SU-DHL-6 (cell line): ENCODE measurements around the gene PPP3CA.

ENCODE experiments used
- H2AFZ ChIP-seq: fragments of 200-600 bp; sonication (generic); 2 replicates; pipeline ENCODE4 v1.6.1; 2014; ENCODE audit warnings: low read depth, mild to moderate bottlenecking, moderate library complexity, mixed read lengths, antibody characterized with exemption, low read length; ENCODE audit not compliant: severe bottlenecking
- H3F3A ChIP-seq: fragments of 200-600 bp; shearing (Covaris generic); 2 replicates; pipeline ENCODE4 v1.6.0; 2016; ENCODE audit warnings: antibody characterized with exemption, mild to moderate bottlenecking; ENCODE audit not compliant: insufficient read depth
- H3K27ac ChIP-seq: fragments of 200-600 bp; sonication (generic); 2 replicates; pipeline ENCODE4 v1.5.1; 2016; ENCODE audit warnings: low read depth, mild to moderate bottlenecking, low read length, moderate library complexity, mixed read lengths
- H3K27me3 ChIP-seq: fragments of 200-600 bp; sonication (generic), shearing (Covaris generic); 2 replicates; pipeline ENCODE4 v1.6.0; 2014; ENCODE audit warnings: mild to moderate bottlenecking, low read length
- H3K36me3 ChIP-seq: fragments of 200-600 bp; sonication (generic); 2 replicates; pipeline ENCODE4 v1.6.1; 2014; ENCODE audit warnings: mild to moderate bottlenecking, low read length, mixed read lengths
- H3K4me2 ChIP-seq: fragments of 300-600, 200-600 bp; shearing (Covaris generic), sonication (generic); 2 replicates; pipeline ENCODE4 v1.6.0; 2014; ENCODE audit warnings: low read length, low read depth, mild to moderate bottlenecking; ENCODE audit not compliant: poor library complexity, severe bottlenecking
- H3K4me3 ChIP-seq: fragments of 200-600 bp; sonication (generic); 2 replicates; pipeline ENCODE4 v1.5.1; 2014; ENCODE audit warnings: antibody characterized with exemption, low read length, mild to moderate bottlenecking, mixed read lengths; ENCODE audit not compliant: insufficient read depth, poor library complexity, severe bottlenecking
- H3K79me2 ChIP-seq: fragments of 200-600 bp; sonication (generic); 2 replicates; pipeline ENCODE4 v1.6.1; 2014; ENCODE audit warnings: mild to moderate bottlenecking, low read length, moderate library complexity; ENCODE audit not compliant: insufficient read depth
- H3K9ac ChIP-seq: fragments of 200-600 bp; sonication (generic); 2 replicates; pipeline ENCODE4 v1.7.0; 2014; ENCODE audit warnings: mild to moderate bottlenecking, low read length
- H3K9me2 ChIP-seq: fragments of 200-600 bp; sonication (generic); replicated peaks from 2 replicates; pipeline ENCODE4 v1.6.1; 2014; ENCODE audit warnings: low read length; ENCODE audit not compliant: insufficient read depth
- H3K9me3 ChIP-seq: fragments of 200-600 bp; sonication (generic); 2 replicates; pipeline ENCODE4 v1.6.1; 2014; ENCODE audit warnings: low read length, mixed read lengths; ENCODE audit not compliant: insufficient read depth
- H4K20me1 ChIP-seq: fragments of 200-600 bp; sonication (generic); 2 replicates; pipeline ENCODE4 v1.6.1; 2014; ENCODE audit warnings: low read depth, mild to moderate bottlenecking, antibody characterized with exemption, low read length, moderate library complexity, mixed read lengths
- CTCF ChIP-seq: fragments of 200-600 bp; sonication (generic); IDR thresholded peaks from one replicate; pipeline ENCODE4 v1.5.1; 2017; ENCODE audit warnings: antibody characterized with exemption, mild to moderate bottlenecking, low read length, moderate library complexity; ENCODE audit not compliant: insufficient read depth, poor library complexity, severe bottlenecking
- EZH2phosphoT487 ChIP-seq: fragments of 200-600 bp; sonication (generic), shearing (Covaris generic); conservative IDR thresholded peaks from 2 replicates; pipeline ENCODE4 v1.6.1; 2018; ENCODE audit warnings: mild to moderate bottlenecking, antibody characterized with exemption, low read length, moderate library complexity, mixed read lengths

PPP3CA gene

GRCh38 chr4:101158134-101158482 lies 189.2 kb downstream of the PPP3CA start:
- H3K79me2 ChIP-seq: no peaks in the 10 kb centered on the region
- no peak overlapping the region for H2AFZ ChIP-seq
- no peaks in the 10 kb centered on the region for H3K36me3 ChIP-seq
- no peaks in the 10 kb centered on the region for H3K27me3 ChIP-seq
- H4K20me1 ChIP-seq: no peaks in the 10 kb centered on the region
- no peak overlapping the region for H3K4me3 ChIP-seq
- H3K9ac ChIP-seq: no peak overlapping the region
- H3F3A ChIP-seq: no peaks in the 10 kb centered on the region
- no peak overlapping the region for H3K4me2 ChIP-seq
- TF ChIP-seq EZH2phosphoT487: no peak
- no peak for TF ChIP-seq CTCF
- H3K9me3 ChIP-seq: no peaks in the 10 kb centered on the region
- H3K9me2 ChIP-seq: no peaks in the 10 kb centered on the region
- H3K27ac ChIP-seq: no peak overlapping the region

- H3K9me2 ChIP-seq: no peaks in the 10 kb centered on the region
- H3F3A ChIP-seq: no peaks in the 10 kb centered on the region
- no peak overlapping the region for H3K4me2 ChIP-seq
- TF ChIP-seq CTCF (no peak), EZH2phosphoT487 (no peak)
- no peaks in the 10 kb centered on the region for H3K27me3 ChIP-seq
- H3K9me3 ChIP-seq: no peaks in the 10 kb centered on the region
- no peak overlapping the region for H3K4me3 ChIP-seq
- no peaks in the 10 kb centered on the region for H4K20me1 ChIP-seq
- H3K36me3 ChIP-seq: no peaks in the 10 kb centered on the region
- H3K79me2 ChIP-seq: no peaks in the 10 kb centered on the region
- no peak overlapping the region for H2AFZ ChIP-seq
- no peak overlapping the region for H3K27ac ChIP-seq
- no peak overlapping the region for H3K9ac ChIP-seq
These were observed 189.8 kb downstream of the PPP3CA start for GRCh38 chr4:101157415-101158133.

- Histone ChIP-seq H3K4me3 (no peak overlapping the region), H2AFZ (no peak overlapping the region), H3K4me2 (no peak overlapping the region), H3K36me3 (no peaks in the 10 kb centered on the region), H3K79me2 (no peaks in the 10 kb centered on the region), H4K20me1 (no peaks in the 10 kb centered on the region), H3K27me3 (no peaks in the 10 kb centered on the region), H3K27ac (no peak overlapping the region), H3F3A (no peaks in the 10 kb centered on the region), H3K9ac (no peak overlapping the region), H3K9me2 (no peaks in the 10 kb centered on the region), H3K9me3 (no peaks in the 10 kb centered on the region)
- TF ChIP-seq CTCF: no peak
- no peak for TF ChIP-seq EZH2phosphoT487
These were observed 190.6 kb downstream of the PPP3CA start for GRCh38 chr4:101156619-101157310.
